HFFc6 (cell line): Measurements from ENCODE around the gene SMARCB1. TPM values are rescaled to one million over a fixed set of nuclear protein-coding genes. Genes with fewer than 3 reads are reported as not detected.

Experiments
- DNase-seq: peaks from one replicate; pipeline ENCODE4 v3.0.0-alpha.2; 2018
- H3K27ac Mint-ChIP-seq: 2 replicates; pipeline ENCODE4 v1.8.0; 2020; ENCODE audit warnings: mild to moderate bottlenecking, mixed read lengths
- H3K27me3 Mint-ChIP-seq: 2 replicates; pipeline ENCODE4 v1.8.0; 2021; ENCODE audit warnings: mild to moderate bottlenecking, moderate library complexity, mixed read lengths; ENCODE audit not compliant: insufficient read depth
- H3K36me3 Mint-ChIP-seq: 2 replicates; pipeline ENCODE4 v1.8.0; 2021; ENCODE audit warnings: low read depth, mixed read lengths
- H3K4me1 Mint-ChIP-seq: 2 replicates; pipeline ENCODE4 v1.8.0; 2020; ENCODE audit warnings: low read depth, mixed read lengths
- H3K4me3 Mint-ChIP-seq: 2 replicates; pipeline ENCODE4 v1.8.0; 2020; ENCODE audit warnings: mild to moderate bottlenecking, moderate library complexity, mixed read lengths
- H3K9me3 Mint-ChIP-seq: 2 replicates; pipeline ENCODE4 v1.8.0; 2020; ENCODE audit warnings: mild to moderate bottlenecking, mixed read lengths
- CTCF ChIP-seq: fragments of 200-600 bp; sonication (generic); IDR thresholded peaks from 2 replicates; pipeline ENCODE4 v1.5.0; 2021; ENCODE audit warnings: antibody characterized with exemption, mild to moderate bottlenecking
- total RNA-seq, 6 experiments: library from RNA; stranded (reverse); fragmentation: NEBNext Ultra II Directional; extraction: Animal tissue kit (Norgen Biotek cat#: 25700); gene quantifications; 2 replicates in 1 of 6; 3 replicates in 5 of 6; pipeline ENCODE4 v1.2.3, GENCODE V29; 2021

The SMARCB1 gene
- total RNA-seq, 6 experiments from 2014 or later = 91.5 to 101 (median 97.3) TPM

- H3K36me3 Mint-ChIP-seq = no peaks in the 10 kb centered on the region
- no peak for DNase-seq
- peaks cover 4% of the 10 kb centered on the region; the same call in 1 of the 2 replicates for H3K27me3 Mint-ChIP-seq
- no peak overlapping the region for H3K4me3 Mint-ChIP-seq
- H3K9me3 Mint-ChIP-seq = no peaks in the 10 kb centered on the region
- H3K27ac Mint-ChIP-seq = no peak overlapping the region
- H3K4me1 Mint-ChIP-seq = peaks cover 27% of the 10 kb centered on the region
- TF ChIP-seq CTCF = no peak
Observed at GRCh38 chr22:23778577-23778900, 8.2 kb upstream of the SMARCB1 start.

GRCh38 chr22:23779083-23779482 is 7.7 kb upstream of the SMARCB1 start:
- Mint-ChIP-seq H3K4me1 (peaks cover 30% of the 10 kb centered on the region), H3K4me3 (no peak overlapping the region), H3K27me3 (peaks cover 4% of the 10 kb centered on the region; the same call in 1 of the 2 replicates), H3K9me3 (no peaks in the 10 kb centered on the region), H3K27ac (no peak overlapping the region), H3K36me3 (no peaks in the 10 kb centered on the region)
- no peak for TF ChIP-seq CTCF
- DNase-seq = no peak

GRCh38 chr22:23779731-23780130 is 7.0 kb upstream of the SMARCB1 start:
- H3K9me3 Mint-ChIP-seq = no peaks in the 10 kb centered on the region
- no peak overlapping the region for H3K4me3 Mint-ChIP-seq
- H3K4me1 Mint-ChIP-seq = peaks cover 30% of the 10 kb centered on the region
- H3K36me3 Mint-ChIP-seq = no peaks in the 10 kb centered on the region
- no peak for DNase-seq
- no peak for TF ChIP-seq CTCF
- peaks cover 2% of the 10 kb centered on the region; the same call in 1 of the 2 replicates for H3K27me3 Mint-ChIP-seq
- no peak overlapping the region for H3K27ac Mint-ChIP-seq

GRCh38 chr22:23780146-23780748 is 6.5 kb upstream of the SMARCB1 start:
- H3K36me3 Mint-ChIP-seq = no peaks in the 10 kb centered on the region
- no peak for DNase-seq
- peaks cover 26% of the 10 kb centered on the region for H3K4me1 Mint-ChIP-seq
- no peaks in the 10 kb centered on the region for H3K9me3 Mint-ChIP-seq
- no peak overlapping the region for H3K27ac Mint-ChIP-seq
- H3K27me3 Mint-ChIP-seq = peaks cover 2% of the 10 kb centered on the region; the same call in 1 of the 2 replicates
- H3K4me3 Mint-ChIP-seq = no peak overlapping the region
- TF ChIP-seq CTCF = no peak

GRCh38 chr22:23781065-23781464 is 5.7 kb upstream of the SMARCB1 start:
- DNase-seq = no peak
- Mint-ChIP-seq H3K27ac (peak overlapping the region; percentile 90), H3K27me3 (peaks cover 2% of the 10 kb centered on the region; the same call in 1 of the 2 replicates), H3K4me1 (peaks cover 27% of the 10 kb centered on the region), H3K36me3 (no peaks in the 10 kb centered on the region), H3K9me3 (no peaks in the 10 kb centered on the region), H3K4me3 (peak overlapping the region; percentile 49; the same call in 1 of the 2 replicates)
- TF ChIP-seq CTCF = no peak
